CD14-positive monocyte (primary cell): ENCODE results near the gene LZTS2. TPM values are rescaled to one million over a fixed set of nuclear protein-coding genes. Genes with fewer than 3 reads are reported as not detected.

Experiments
- DNase-seq, 3 donors: peaks; one replicate each; pipeline ENCODE4 v3.0.0-alpha.2; 2011 to 2022
- H2AFZ ChIP-seq: 2 replicates; pipeline ENCODE4 v1.6.0; 2012; ENCODE audit warnings: mild to moderate bottlenecking, low read depth, low read length, inconsistent platforms; ENCODE audit not compliant: insufficient read depth, poor library complexity, severe bottlenecking
- H3K27ac ChIP-seq, 2 donors: 1 replicate in 1 of 2; 2 replicates in 1 of 2; pipeline ENCODE4 v1.5.1; 2012 to 2013; ENCODE audit warnings: low read length in 2 of 2, control low read depth in 1 of 2, inconsistent platforms in 1 of 2, low read depth in 1 of 2, mild to moderate bottlenecking in 1 of 2
- H3K27me3 ChIP-seq, 2 donors: one replicate each; pipeline versions ENCODE4 v1.6.0 to v1.6.1; 2011 to 2013; ENCODE audit warnings: low read length in 2 of 2; ENCODE audit not compliant: control insufficient read depth in 2 of 2, insufficient read depth in 2 of 2
- H3K36me3 ChIP-seq, 2 donors: replicated peaks in 1 of 2; 1 replicate in 1 of 2; 2 replicates in 1 of 2; pipeline versions ENCODE4 v1.5.1 to v1.6.1; 2012 to 2013; ENCODE audit warnings: low read length in 2 of 2, control low read depth in 1 of 2, inconsistent platforms in 1 of 2, mild to moderate bottlenecking in 1 of 2; ENCODE audit not compliant: insufficient read depth in 2 of 2, control insufficient read depth in 1 of 2
- H3K4me1 ChIP-seq, 2 donors: 1 replicate in 1 of 2; 2 replicates in 1 of 2; pipeline versions ENCODE4 v1.5.1 to v1.6.1; 2012 to 2013; ENCODE audit warnings: low read length in 2 of 2, control low read depth in 1 of 2, inconsistent platforms in 1 of 2, mild to moderate bottlenecking in 1 of 2, moderate library complexity in 1 of 2; ENCODE audit not compliant: insufficient read depth in 2 of 2, control insufficient read depth in 1 of 2
- H3K4me2 ChIP-seq: replicated peaks from 2 replicates; pipeline ENCODE3; 2012; ENCODE audit warnings: low read length, moderate library complexity, mild to moderate bottlenecking; ENCODE audit not compliant: poor library complexity, severe bottlenecking; ENCODE audit errors: extremely low read depth
- H3K4me3 ChIP-seq, 3 experiments: fragments of 200-600 bp in 1 of 3; sonication (generic) in 1 of 3; replicated peaks in 1 of 3; 1 replicate in 2 of 3; 2 replicates in 1 of 3; pipeline ENCODE4 v1.5.1; 2011 to 2013; ENCODE audit warnings: low read length in 3 of 3, mild to moderate bottlenecking in 3 of 3, control low read depth in 2 of 3, low read depth in 2 of 3, inconsistent platforms in 1 of 3, moderate library complexity in 1 of 3
- H3K79me2 ChIP-seq: 2 replicates; pipeline ENCODE4 v1.6.0; 2012; ENCODE audit warnings: mild to moderate bottlenecking, control low read depth, inconsistent platforms, low read length, moderate library complexity; ENCODE audit not compliant: insufficient read depth
- H3K9ac ChIP-seq: 2 replicates; pipeline ENCODE4 v1.6.0; 2017; ENCODE audit warnings: low read length, mild to moderate bottlenecking; ENCODE audit not compliant: insufficient read depth, poor library complexity, severe bottlenecking
- H3K9me3 ChIP-seq, 2 donors: replicated peaks in 1 of 2; 1 replicate in 1 of 2; 2 replicates in 1 of 2; pipeline versions ENCODE4 v1.5.1 to v1.6.1; 2012 to 2013; ENCODE audit warnings: low read length in 2 of 2, control low read depth in 1 of 2; ENCODE audit not compliant: control insufficient read depth in 1 of 2, insufficient read depth in 1 of 2
- H4K20me1 ChIP-seq: 2 replicates; pipeline ENCODE4 v1.6.0; 2012; ENCODE audit warnings: mild to moderate bottlenecking, low read length, control low read depth, moderate library complexity; ENCODE audit not compliant: insufficient read depth
- H3K27ac Mint-ChIP-seq, 7 donors: one replicate each; pipeline ENCODE4 v1.8.0; 2020; ENCODE audit warnings: mild to moderate bottlenecking in 7 of 7, mixed read lengths in 7 of 7, moderate library complexity in 6 of 7, inconsistent platforms in 2 of 7
- H3K27me3 Mint-ChIP-seq, 3 donors: one replicate each; pipeline ENCODE4 v1.8.0; 2021 to 2022; ENCODE audit warnings: low read depth in 3 of 3, mild to moderate bottlenecking in 3 of 3, mixed read lengths in 3 of 3, moderate library complexity in 3 of 3, inconsistent platforms in 1 of 3
- H3K36me3 Mint-ChIP-seq, 2 donors: one replicate each; pipeline ENCODE4 v1.8.0; 2020; ENCODE audit warnings: mixed read lengths in 2 of 2, inconsistent platforms in 1 of 2, mild to moderate bottlenecking in 1 of 2
- H3K4me1 Mint-ChIP-seq: one replicate; pipeline ENCODE4 v1.8.0; 2020; ENCODE audit warnings: mild to moderate bottlenecking, mixed read lengths
- H3K4me3 Mint-ChIP-seq, 2 donors: one replicate each; pipeline ENCODE4 v1.8.0; 2020; ENCODE audit warnings: mild to moderate bottlenecking in 2 of 2, mixed read lengths in 2 of 2, moderate library complexity in 1 of 2
- H3K9me3 Mint-ChIP-seq, 7 donors: one replicate each; pipeline ENCODE4 v1.8.0; 2020 to 2022; ENCODE audit warnings: mixed read lengths in 7 of 7, mild to moderate bottlenecking in 6 of 7, moderate library complexity in 6 of 7, inconsistent platforms in 2 of 7
- CTCF ChIP-seq: fragments of 200-600 bp; IDR thresholded peaks from one replicate; pipeline ENCODE4 v1.8.0; 2022; ENCODE audit warnings: antibody characterized with exemption, mild to moderate bottlenecking
- WGBS: methylation state at CpG from one replicate; pipeline ENCODE4 v1.1.5; 2013; ENCODE audit warnings: missing lambda C conversion rate; ENCODE audit not compliant: insufficient coverage; 5-methylcytosine and 5-hydroxymethylcytosine counted together
- intact Hi-C, 2 donors: fragments of 100-400 bp; cut with micrococcal nuclease; formaldehyde crosslinking; loops; one replicate each; pipeline versions ENCODE4 v1.15.0 to v1.15.1; 2023
- polyA plus RNA-seq, 3 donors: library from polyadenylated mRNA; depleted of rRNA in 1 of 3; unstranded in 2 of 3; stranded (reverse) in 1 of 3; fragments of 300-500 nt in 2 of 3; fragments of >200 nt in 1 of 3; fragmentation: Illumina TruSeq in 2 of 3; gene quantifications; 1 replicate in 2 of 3; 2 replicates in 1 of 3; pipeline ENCODE4 v1.2.3, GENCODE V29; 2012 to 2021

The LZTS2 gene
- polyA plus RNA-seq, 3 donors = 2.8 to 9.2 (median 3.3) TPM

DNA sequence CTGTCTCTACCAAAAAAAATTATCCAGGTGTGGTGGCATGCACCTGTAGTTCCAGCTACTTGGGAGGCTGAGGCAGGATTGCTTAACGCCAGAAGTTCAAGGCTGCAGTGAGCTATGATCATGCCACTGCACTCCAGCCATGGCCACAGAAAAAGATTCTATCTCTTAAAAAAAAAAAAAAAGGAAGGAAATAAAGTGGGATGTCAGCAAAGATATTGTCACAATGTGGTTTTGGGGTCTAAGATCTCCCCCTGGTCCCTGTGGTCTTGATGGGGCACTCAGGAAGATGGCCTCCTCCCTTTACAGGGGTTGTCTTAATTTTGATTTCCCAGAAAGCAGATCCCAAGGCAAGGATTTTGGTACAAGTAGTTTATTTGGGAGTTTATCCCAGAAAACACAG is 54.7 kb downstream of the LZTS2 start:
- no CpG with 5 or more reads among the region's 1 CpG for WGBS
- peaks cover 15 to 16% of the 10 kb centered on the region in 2 donors for H3K36me3 Mint-ChIP-seq
- no peak overlapping the region for H3K27ac ChIP-seq
- H3K4me1 Mint-ChIP-seq = peaks cover 17% of the 10 kb centered on the region
- H3K36me3 ChIP-seq = peaks cover 0 to 5% of the 10 kb centered on the region in 2 donors
- H3K9me3 ChIP-seq = peaks cover 0 to 2% of the 10 kb centered on the region in 2 donors
- no peak overlapping the region for H3K27ac Mint-ChIP-seq
- H3K9me3 Mint-ChIP-seq = peaks cover 0 to 7% (median 2%) of the 10 kb centered on the region in 7 donors
- H3K4me3 Mint-ChIP-seq = no peak overlapping the region
- H3K27me3 Mint-ChIP-seq = peaks cover 19 to 21% (median 19%) of the 10 kb centered on the region in 3 donors
- H3K4me1 ChIP-seq = peaks cover 8 to 19% of the 10 kb centered on the region in 2 donors
- no peak overlapping the region for H2AFZ ChIP-seq
- H3K27me3 ChIP-seq = peaks cover 7 to 20% of the 10 kb centered on the region in 2 donors
- DNase-seq = no peak
- H4K20me1 ChIP-seq = no peaks in the 10 kb centered on the region
- intact Hi-C loops = loop anchor here in 1 of 2 donors (5.0 kb wide), 1 partner anchor 88 kb away; no protein-coding TSS in a partner anchor
- H3K4me2 ChIP-seq = no peak overlapping the region
- H3K4me3 ChIP-seq = no peak overlapping the region
- H3K9ac ChIP-seq = no peak overlapping the region
- TF ChIP-seq CTCF = no peak
- H3K79me2 ChIP-seq = peaks cover 21% of the 10 kb centered on the region

DNA sequence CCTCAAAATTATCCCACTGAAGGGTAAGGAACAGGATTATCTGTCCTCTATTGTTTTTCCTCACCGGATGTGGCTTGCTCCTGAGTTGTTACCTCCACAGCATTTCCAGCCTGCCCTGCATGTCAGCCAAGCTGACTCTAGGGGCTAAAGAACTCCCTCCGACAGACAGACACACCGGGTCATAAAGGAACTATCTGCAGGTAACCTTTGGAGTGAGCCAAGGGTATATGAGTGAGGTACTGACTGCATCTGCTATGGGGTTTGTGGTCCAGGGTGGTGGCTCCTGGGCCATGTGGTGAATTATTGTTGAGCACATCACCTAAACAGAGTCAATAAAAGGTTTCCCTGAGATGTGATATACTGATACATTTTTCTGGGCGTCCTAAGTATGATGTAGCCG is 55.3 kb downstream of the LZTS2 start:
- peaks cover 0 to 5% of the 10 kb centered on the region in 2 donors for H3K36me3 ChIP-seq
- 75% methylated on average over 2 of the region's 5 CpGs for WGBS
- H3K4me1 ChIP-seq = peaks cover 12 to 22% of the 10 kb centered on the region in 2 donors
- Mint-ChIP-seq H3K36me3 (peaks cover 11 to 12% of the 10 kb centered on the region in 2 donors), H3K27ac (no peak overlapping the region), H3K9me3 (peaks cover 0 to 3% (median 0%) of the 10 kb centered on the region in 7 donors), H3K4me3 (no peak overlapping the region), H3K27me3 (peaks cover 14 to 16% (median 14%) of the 10 kb centered on the region in 3 donors), H3K4me1 (peaks cover 17% of the 10 kb centered on the region)
- no peak overlapping the region for H3K9ac ChIP-seq
- H3K4me3 ChIP-seq = no peak overlapping the region
- H3K27me3 ChIP-seq = peaks cover 2 to 15% of the 10 kb centered on the region in 2 donors
- H3K27ac ChIP-seq = no peak overlapping the region
- DNase-seq = no peak
- no peaks in the 10 kb centered on the region for H4K20me1 ChIP-seq
- no peaks in the 10 kb centered on the region for H3K9me3 ChIP-seq
- no peak overlapping the region for H3K4me2 ChIP-seq
- no peak for TF ChIP-seq CTCF
- no peak overlapping the region for H2AFZ ChIP-seq
- intact Hi-C loops = loop anchor here in 1 of 2 donors (5.0 kb wide), 1 partner anchor 87 kb away; no protein-coding TSS in a partner anchor
- H3K79me2 ChIP-seq = peaks cover 24% of the 10 kb centered on the region
